ENCODE measurements around the gene SYNGR2.

SYNGR2 gene

DNA sequence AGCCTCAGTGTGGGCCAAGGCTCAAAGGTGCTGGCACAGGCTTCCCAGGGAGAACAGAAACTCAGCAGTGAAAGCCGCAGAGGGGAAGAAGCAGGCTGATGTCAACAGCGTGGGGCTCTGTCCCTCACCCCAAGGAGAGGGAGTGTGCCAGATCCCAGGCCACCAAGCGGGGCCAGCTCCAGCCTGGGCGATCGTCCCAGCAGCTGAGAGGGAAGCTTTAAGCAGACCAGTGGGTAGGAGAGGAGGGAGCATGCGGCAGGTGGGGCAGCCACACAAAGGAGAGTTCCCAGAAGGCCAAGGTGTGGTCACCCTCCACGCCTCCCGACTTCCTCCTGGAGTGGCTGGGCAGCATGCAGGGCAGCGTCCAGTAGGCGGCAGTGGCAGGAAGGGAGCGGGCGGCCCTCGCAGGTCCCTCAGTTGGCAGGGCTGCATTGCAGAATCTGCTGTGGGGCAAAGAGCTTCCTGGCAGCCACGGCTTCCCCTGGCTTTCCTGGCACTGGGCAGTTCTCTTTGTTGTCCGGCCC, 6.0 kb downstream of the SYNGR2 start:
- WGBS, 2 experiments, result 94 to 96% methylated on average over 15 of the region's 15 CpGs
- no peak overlapping the region for H3K27ac ChIP-seq (ENCODE audit: insufficient read depth, low read depth, low read length, poor library complexity, severe bottlenecking)
- peaks cover 12% of the 10 kb centered on the region for H3K4me1 ChIP-seq (ENCODE audit: control insufficient read depth, insufficient read depth, low read length)
- no peaks in the 10 kb centered on the region for H3K27me3 ChIP-seq (ENCODE audit: control insufficient read depth, insufficient read depth, low read length, poor library complexity, severe bottlenecking)
- no peaks in the 10 kb centered on the region for H3K9me3 ChIP-seq (ENCODE audit: control insufficient read depth, low read length)
- peaks cover 18% of the 10 kb centered on the region for H3K36me3 ChIP-seq (ENCODE audit: control insufficient read depth, insufficient read depth, low read length)
- no peak overlapping the region for H3K4me3 ChIP-seq (ENCODE audit: insufficient read depth, low read depth, low read length)

- H3K9me3 ChIP-seq (ENCODE audit: control insufficient read depth, low read length), result no peaks in the 10 kb centered on the region
- WGBS, 2 experiments, result 92 to 93% methylated on average over 28 of the region's 28 CpGs
- no peak overlapping the region for H3K4me3 ChIP-seq (ENCODE audit: insufficient read depth, low read depth, low read length)
- H3K36me3 ChIP-seq (ENCODE audit: control insufficient read depth, insufficient read depth, low read length), result peaks cover 24% of the 10 kb centered on the region
- peaks cover 11% of the 10 kb centered on the region for H3K4me1 ChIP-seq (ENCODE audit: control insufficient read depth, insufficient read depth, low read length)
- no peaks in the 10 kb centered on the region for H3K27me3 ChIP-seq (ENCODE audit: control insufficient read depth, insufficient read depth, low read length, poor library complexity, severe bottlenecking)
- no peak overlapping the region for H3K27ac ChIP-seq (ENCODE audit: insufficient read depth, low read depth, low read length, poor library complexity, severe bottlenecking)
Measured at GRCh38 chr17:78174870-78175642, 6.7 kb downstream of the SYNGR2 start.

GRCh38 chr17:78175643-78175981, 7.2 kb downstream of the SYNGR2 start:
- Histone ChIP-seq H3K4me3 (ENCODE audit: insufficient read depth, low read depth, low read length) (no peak overlapping the region), H3K27me3 (ENCODE audit: control insufficient read depth, insufficient read depth, low read length, poor library complexity, severe bottlenecking) (no peaks in the 10 kb centered on the region), H3K9me3 (ENCODE audit: control insufficient read depth, low read length) (no peaks in the 10 kb centered on the region), H3K4me1 (ENCODE audit: control insufficient read depth, insufficient read depth, low read length) (peaks cover 11% of the 10 kb centered on the region), H3K36me3 (ENCODE audit: control insufficient read depth, insufficient read depth, low read length) (peaks cover 29% of the 10 kb centered on the region), H3K27ac (ENCODE audit: insufficient read depth, low read depth, low read length, poor library complexity, severe bottlenecking) (no peak overlapping the region)
- WGBS, 2 experiments, result 95 to 97% methylated on average over 14 of the region's 14 CpGs

GRCh38 chr17:78176548-78177025, 8.2 kb downstream of the SYNGR2 start:
- Histone ChIP-seq H3K36me3 (ENCODE audit: control insufficient read depth, insufficient read depth, low read length) (peaks cover 33% of the 10 kb centered on the region), H3K4me1 (ENCODE audit: control insufficient read depth, insufficient read depth, low read length) (peaks cover 11% of the 10 kb centered on the region), H3K27ac (ENCODE audit: insufficient read depth, low read depth, low read length, poor library complexity, severe bottlenecking) (no peak overlapping the region), H3K4me3 (ENCODE audit: insufficient read depth, low read depth, low read length) (no peak overlapping the region), H3K9me3 (ENCODE audit: control insufficient read depth, low read length) (no peaks in the 10 kb centered on the region), H3K27me3 (ENCODE audit: control insufficient read depth, insufficient read depth, low read length, poor library complexity, severe bottlenecking) (no peaks in the 10 kb centered on the region)
- WGBS, 2 experiments, result 49 to 58% methylated on average over 13 to 14 of the region's 14 CpGs

DNA sequence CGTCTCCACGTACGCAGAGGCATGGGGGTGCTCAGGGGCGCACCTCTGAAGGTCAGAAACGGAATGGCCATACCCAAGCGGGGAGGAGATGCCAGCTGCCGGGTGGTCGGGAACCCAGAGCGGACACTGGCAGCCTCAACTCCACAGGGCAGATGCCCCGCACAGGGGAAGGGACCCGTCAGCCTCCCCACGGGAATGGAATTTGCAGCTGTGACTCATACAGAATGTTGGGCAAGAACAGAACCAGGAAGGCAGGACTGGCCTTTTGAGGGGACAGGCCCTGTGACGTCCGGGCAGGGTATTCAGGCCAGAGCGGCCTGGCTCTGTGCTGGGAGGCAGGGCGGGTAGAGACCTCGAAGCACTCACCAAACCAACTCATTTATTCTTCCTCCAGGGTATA, 11.0 kb downstream of the SYNGR2 start:
- 96 to 97% methylated on average over 17 of the region's 17 CpGs for WGBS, 2 experiments
- Histone ChIP-seq H3K36me3 (ENCODE audit: control insufficient read depth, insufficient read depth, low read length) (peaks cover 43% of the 10 kb centered on the region), H3K27ac (ENCODE audit: insufficient read depth, low read depth, low read length, poor library complexity, severe bottlenecking) (no peak overlapping the region), H3K4me1 (ENCODE audit: control insufficient read depth, insufficient read depth, low read length) (peaks cover under 1% of the 10 kb centered on the region), H3K27me3 (ENCODE audit: control insufficient read depth, insufficient read depth, low read length, poor library complexity, severe bottlenecking) (no peaks in the 10 kb centered on the region), H3K4me3 (ENCODE audit: insufficient read depth, low read depth, low read length) (no peak overlapping the region), H3K9me3 (ENCODE audit: control insufficient read depth, low read length) (no peaks in the 10 kb centered on the region)

GRCh38 chr17:78180083-78180482, 11.7 kb downstream of the SYNGR2 start:
- Histone ChIP-seq H3K27ac (ENCODE audit: insufficient read depth, low read depth, low read length, poor library complexity, severe bottlenecking) (no peak overlapping the region), H3K27me3 (ENCODE audit: control insufficient read depth, insufficient read depth, low read length, poor library complexity, severe bottlenecking) (no peaks in the 10 kb centered on the region), H3K9me3 (ENCODE audit: control insufficient read depth, low read length) (no peaks in the 10 kb centered on the region), H3K4me3 (ENCODE audit: insufficient read depth, low read depth, low read length) (no peak overlapping the region), H3K36me3 (ENCODE audit: control insufficient read depth, insufficient read depth, low read length) (peaks cover 43% of the 10 kb centered on the region), H3K4me1 (ENCODE audit: control insufficient read depth, insufficient read depth, low read length) (peaks cover 6% of the 10 kb centered on the region)
- WGBS, 2 experiments, result 96% methylated on average over 14 of the region's 14 CpGs

GRCh38 chr17:78180508-78180907, 12.1 kb downstream of the SYNGR2 start:
- peaks cover 43% of the 10 kb centered on the region for H3K36me3 ChIP-seq (ENCODE audit: control insufficient read depth, insufficient read depth, low read length)
- no peaks in the 10 kb centered on the region for H3K9me3 ChIP-seq (ENCODE audit: control insufficient read depth, low read length)
- 87 to 94% methylated on average over 2 of the region's 2 CpGs for WGBS, 2 experiments
- no peak overlapping the region for H3K27ac ChIP-seq (ENCODE audit: insufficient read depth, low read depth, low read length, poor library complexity, severe bottlenecking)
- peaks cover 10% of the 10 kb centered on the region for H3K4me1 ChIP-seq (ENCODE audit: control insufficient read depth, insufficient read depth, low read length)
- no peak overlapping the region for H3K4me3 ChIP-seq (ENCODE audit: insufficient read depth, low read depth, low read length)
- no peaks in the 10 kb centered on the region for H3K27me3 ChIP-seq (ENCODE audit: control insufficient read depth, insufficient read depth, low read length, poor library complexity, severe bottlenecking)

- Histone ChIP-seq H3K9me3 (ENCODE audit: control insufficient read depth, low read length) (no peaks in the 10 kb centered on the region), H3K27ac (ENCODE audit: insufficient read depth, low read depth, low read length, poor library complexity, severe bottlenecking) (no peak overlapping the region), H3K4me1 (ENCODE audit: control insufficient read depth, insufficient read depth, low read length) (peaks cover 18% of the 10 kb centered on the region), H3K4me3 (ENCODE audit: insufficient read depth, low read depth, low read length) (no peak overlapping the region), H3K27me3 (ENCODE audit: control insufficient read depth, insufficient read depth, low read length, poor library complexity, severe bottlenecking) (no peaks in the 10 kb centered on the region), H3K36me3 (ENCODE audit: control insufficient read depth, insufficient read depth, low read length) (peaks cover 43% of the 10 kb centered on the region)
- 94 to 97% methylated on average over 13 of the region's 13 CpGs for WGBS, 2 experiments
Measured at GRCh38 chr17:78182504-78182903, 14.1 kb downstream of the SYNGR2 start.

- Histone ChIP-seq H3K36me3 (ENCODE audit: control insufficient read depth, insufficient read depth, low read length) (peaks cover 37% of the 10 kb centered on the region), H3K4me1 (ENCODE audit: control insufficient read depth, insufficient read depth, low read length) (peaks cover 24% of the 10 kb centered on the region), H3K9me3 (ENCODE audit: control insufficient read depth, low read length) (no peaks in the 10 kb centered on the region), H3K27ac (ENCODE audit: insufficient read depth, low read depth, low read length, poor library complexity, severe bottlenecking) (no peak overlapping the region), H3K27me3 (ENCODE audit: control insufficient read depth, insufficient read depth, low read length, poor library complexity, severe bottlenecking) (no peaks in the 10 kb centered on the region), H3K4me3 (ENCODE audit: insufficient read depth, low read depth, low read length) (no peak overlapping the region)
- 94% methylated on average over 12 of the region's 12 CpGs for WGBS, 2 experiments
Measured at GRCh38 chr17:78183916-78184315, 15.5 kb downstream of the SYNGR2 start.

- H3K4me3 ChIP-seq (ENCODE audit: insufficient read depth, low read depth, low read length), result no peak overlapping the region
- no peaks in the 10 kb centered on the region for H3K9me3 ChIP-seq (ENCODE audit: control insufficient read depth, low read length)
- H3K4me1 ChIP-seq (ENCODE audit: control insufficient read depth, insufficient read depth, low read length), result peaks cover 24% of the 10 kb centered on the region
- WGBS, 2 experiments, result 92 to 93% methylated on average over 10 of the region's 10 CpGs
- peaks cover 33% of the 10 kb centered on the region for H3K36me3 ChIP-seq (ENCODE audit: control insufficient read depth, insufficient read depth, low read length)
- no peaks in the 10 kb centered on the region for H3K27me3 ChIP-seq (ENCODE audit: control insufficient read depth, insufficient read depth, low read length, poor library complexity, severe bottlenecking)
- H3K27ac ChIP-seq (ENCODE audit: insufficient read depth, low read depth, low read length, poor library complexity, severe bottlenecking), result no peak overlapping the region
Measured at GRCh38 chr17:78184351-78184750, 16.0 kb downstream of the SYNGR2 start.

All from ectodermal cell (in vitro differentiated cells).